ENCODE results near the gene ZP3.
"Not testable (repeated sequence)": the region's sequence is repeated elsewhere in the genome, so short reads cannot be mapped to it uniquely, and the experiment has no call there.

ZP3 gene

GRCh38 chr7:76443846-76444245, 19.1 kb downstream of the ZP3 start:
- not testable (repeated sequence) for DNase-seq

- DNase-seq, result not testable (repeated sequence)
These were observed 20.8 kb downstream of the ZP3 start for GRCh38 chr7:76445577-76446008.

- DNase-seq, result not testable (repeated sequence)
These were observed 32.3 kb downstream of the ZP3 start for GRCh38 chr7:76457017-76457416.

- not testable (repeated sequence) for DNase-seq
These were observed 33.8 kb downstream of the ZP3 start for GRCh38 chr7:76458504-76458903.

GRCh38 chr7:76460767-76461166, 36.0 kb downstream of the ZP3 start:
- DNase-seq, result not testable (repeated sequence)

GRCh38 chr7:76461464-76462101, 36.8 kb downstream of the ZP3 start, which contains the start of gene DTX2:
Gene DTX2 (plus strand): TSS chr7:76461709. CDS start chr7:76480510, 18,801 bp downstream.
- DNase-seq, result not testable (repeated sequence)

GRCh38 chr7:76462271-76462882, 37.6 kb downstream of the ZP3 start:
- DNase-seq, result not testable (repeated sequence)

- not testable (repeated sequence) for DNase-seq
These were observed 40.2 kb downstream of the ZP3 start for GRCh38 chr7:76464959-76465358.

- not testable (repeated sequence) for DNase-seq
These were observed 41.2 kb downstream of the ZP3 start for GRCh38 chr7:76465950-76466349.

- not testable (repeated sequence) for DNase-seq
These were observed 43.1 kb downstream of the ZP3 start for GRCh38 chr7:76467743-76468404.

- DNase-seq, result not testable (repeated sequence)
These were observed 46.9 kb downstream of the ZP3 start for GRCh38 chr7:76471556-76472221.

GRCh38 chr7:76473097-76473496, 48.3 kb downstream of the ZP3 start:
- not testable (repeated sequence) for DNase-seq

GRCh38 chr7:76476280-76476679, 51.5 kb downstream of the ZP3 start:
- DNase-seq, result not testable (repeated sequence)

GRCh38 chr7:76476742-76477474, 52.2 kb downstream of the ZP3 start:
- not testable (repeated sequence) for DNase-seq

- DNase-seq, result not testable (repeated sequence)
These were observed 54.9 kb downstream of the ZP3 start for GRCh38 chr7:76479628-76480027.

GRCh38 chr7:76480403-76481253, 55.9 kb downstream of the ZP3 start:
- DNase-seq, result not testable (repeated sequence)

GRCh38 chr7:76482660-76483059, 57.9 kb downstream of the ZP3 start:
- not testable (repeated sequence) for DNase-seq

- DNase-seq, result not testable (repeated sequence)
These were observed 58.3 kb downstream of the ZP3 start for GRCh38 chr7:76483081-76483480.

- DNase-seq, result not testable (repeated sequence)
These were observed 59.7 kb downstream of the ZP3 start for GRCh38 chr7:76484456-76484855.

- DNase-seq, result not testable (repeated sequence)
These were observed 61.3 kb downstream of the ZP3 start for GRCh38 chr7:76485822-76486610.

Data from activated gamma-delta T cell (primary cell).